ENCODE data around the gene MAP3K2.

GRCh38 chr2:127376257-127376656 lies 11.5 kb downstream of the MAP3K2 start:
- TF ChIP-seq CTCF (IDR thresholded peaks at IDR 0.05; ENCODE audit: poor library complexity, severe bottlenecking), result no peak
- no peak for TF ChIP-seq RAD21 (conservative IDR thresholded peaks at IDR 0.05)
- no peak for TF ChIP-seq TAF1 (IDR thresholded peaks at IDR 0.05; ENCODE audit: low read depth)
- no peak for TF ChIP-seq POLR2AphosphoS5 (IDR thresholded peaks at IDR 0.05)
- TF ChIP-seq REST (IDR thresholded peaks at IDR 0.05; ENCODE audit: borderline replicate concordance), result no peak
- TF ChIP-seq MXI1 (conservative IDR thresholded peaks at IDR 0.05; ENCODE audit: poor library complexity, severe bottlenecking), result no peak
- TF ChIP-seq EZH2 (IDR thresholded peaks at IDR 0.05; ENCODE audit: borderline replicate concordance, insufficient read depth, low read length, poor library complexity, severe bottlenecking), result no peak
